Endothelial cell of umbilical vein (primary cell): ENCODE data around the gene LYSMD4. TPM values are rescaled to one million over a fixed set of nuclear protein-coding genes. Genes with fewer than 3 reads are reported as not detected.
A peak's percentile ranks its signal among the peaks of the same experiment; 100 is the strongest.

Experiments used
- BruUV-seq: library from RNA; stranded (reverse); fragments of 400-500 nt; replicated peaks from 2 replicates; lab custom pipeline; 2021; lab: Mats Ljungman, UMichigan
- CTCF ChIA-PET: fragments of 300-600, 350-600 bp; sonication (Branson Sonifier 250); formaldehyde crosslinking; loops from one replicate; lab custom pipeline; 2021; ENCODE audit warnings: antibody characterized with exemption, inconsistent platforms; lab: Charles Lee
- POLR2A ChIA-PET: fragments of 300-600, 350-600 bp; sonication (Branson Sonifier 250); formaldehyde crosslinking; loops from one replicate; lab custom pipeline; 2021; ENCODE audit warnings: antibody characterized with exemption, inconsistent platforms; lab: Charles Lee
- DNase-seq: peaks from one replicate; pipeline ENCODE4 v3.0.0-alpha.2; 2011; ENCODE audit warnings: low read depth, low spot score
- FAIRE-seq: peaks from 2 replicates; lab custom pipeline; 2011; peaks lifted over from hg19 to GRCh38; lab: Jason Lieb, UNC
- H2AFZ ChIP-seq: 2 replicates; pipeline ENCODE4 v1.6.0; 2012; ENCODE audit warnings: low read depth, low read length, control low read depth, inconsistent platforms
- H3K27ac ChIP-seq: 2 replicates; pipeline ENCODE4 v1.5.1; 2011; ENCODE audit warnings: low read depth, mild to moderate bottlenecking, control low read depth, low read length, moderate library complexity; ENCODE audit not compliant: insufficient read depth
- H3K27me3 ChIP-seq, 2 experiments: 2 replicates each; pipeline versions ENCODE4 v1.6.0 to v1.6.1; 2011; ENCODE audit warnings: low read length in 2 of 2, mixed read lengths in 1 of 2; ENCODE audit not compliant: control insufficient read depth in 2 of 2, insufficient read depth in 2 of 2
- H3K36me3 ChIP-seq, 2 experiments: 2 replicates in 1 of 2; 3 replicates in 1 of 2; pipeline ENCODE4 v1.5.1; 2011; ENCODE audit warnings: low read length in 2 of 2, mild to moderate bottlenecking in 1 of 2, moderate library complexity in 1 of 2; ENCODE audit not compliant: control insufficient read depth in 2 of 2, insufficient read depth in 2 of 2; ENCODE audit errors: extremely low read depth in 1 of 2
- H3K4me1 ChIP-seq: 3 replicates; pipeline ENCODE4 v1.5.1; 2011; ENCODE audit warnings: mild to moderate bottlenecking, low read length; ENCODE audit not compliant: control insufficient read depth, insufficient read depth; ENCODE audit errors: extremely low read depth
- H3K4me2 ChIP-seq: 2 replicates; pipeline ENCODE4 v1.6.1; 2011; ENCODE audit warnings: low read length, control low read depth, mixed read lengths; ENCODE audit not compliant: insufficient read depth
- H3K4me3 ChIP-seq, 3 experiments: fragments of 200-600 bp in 1 of 3; sonication (generic), shearing (Covaris generic) in 1 of 3; replicated peaks in 1 of 3; 2 replicates each; pipeline ENCODE4 v1.5.1; 2011 to 2016; ENCODE audit warnings: control low read depth in 3 of 3, low read length in 3 of 3, mild to moderate bottlenecking in 2 of 3, inconsistent platforms in 1 of 3, low read depth in 1 of 3, moderate library complexity in 1 of 3; ENCODE audit not compliant: insufficient read depth in 1 of 3
- H3K79me2 ChIP-seq: 2 replicates; pipeline ENCODE4 v1.6.0; 2012; ENCODE audit warnings: low read length, inconsistent platforms; ENCODE audit not compliant: control insufficient read depth, insufficient read depth
- H3K9ac ChIP-seq: replicated peaks from 2 replicates; pipeline ENCODE3; 2011; ENCODE audit warnings: low read length, control low read depth; ENCODE audit not compliant: insufficient read depth; ENCODE audit errors: extremely low read depth
- H3K9me1 ChIP-seq: replicated peaks from 3 replicates; pipeline ENCODE4 v1.6.0; 2011; ENCODE audit warnings: mild to moderate bottlenecking, low read length; ENCODE audit not compliant: control insufficient read depth, insufficient read depth; ENCODE audit errors: extremely low read depth
- H3K9me3 ChIP-seq: replicated peaks from 2 replicates; pipeline ENCODE4 v1.5.1; 2012; ENCODE audit warnings: low read length, inconsistent platforms; ENCODE audit not compliant: control insufficient read depth, insufficient read depth
- H4K20me1 ChIP-seq: replicated peaks from 2 replicates; pipeline ENCODE3; 2011; ENCODE audit warnings: mild to moderate bottlenecking, low read length; ENCODE audit not compliant: control insufficient read depth, insufficient read depth; ENCODE audit errors: extremely low read depth
- CTCF ChIP-seq, 2 donors: IDR thresholded peaks; 1 replicate in 1 of 2; 2 replicates in 1 of 2; pipeline ENCODE4 v1.5.1; 2011; ENCODE audit warnings: low read length in 2 of 2, mild to moderate bottlenecking in 2 of 2, moderate library complexity in 2 of 2, control low read depth in 1 of 2, inconsistent platforms in 1 of 2, low read depth in 1 of 2; ENCODE audit not compliant: insufficient read depth in 1 of 2; ENCODE audit errors: extremely low read depth in 1 of 2
- EZH2 ChIP-seq: IDR thresholded peaks from 2 replicates; pipeline ENCODE4 v1.6.1; 2012; ENCODE audit warnings: borderline replicate concordance, low read depth, mild to moderate bottlenecking, moderate library complexity, low read length, inconsistent platforms; ENCODE audit not compliant: severe bottlenecking
- FOS ChIP-seq: IDR thresholded peaks from 2 replicates; pipeline ENCODE4 v1.6.1; 2011; ENCODE audit warnings: mild to moderate bottlenecking, low read length, moderate library complexity, borderline replicate concordance; ENCODE audit not compliant: insufficient read depth
- GATA2 ChIP-seq: IDR thresholded peaks from 2 replicates; pipeline ENCODE4 v1.7.0; 2011; ENCODE audit warnings: low read depth, mild to moderate bottlenecking, moderate library complexity, mixed read lengths, low read length; ENCODE audit not compliant: insufficient read length, insufficient read depth
- JUN ChIP-seq: IDR thresholded peaks from 2 replicates; pipeline ENCODE4 v1.6.1; 2011; ENCODE audit warnings: borderline replicate concordance, low read depth; ENCODE audit not compliant: insufficient read length, insufficient read depth
- MAX ChIP-seq: IDR thresholded peaks from 2 replicates; pipeline ENCODE4 v1.6.1; 2011; ENCODE audit not compliant: insufficient read depth, insufficient read length
- MYC ChIP-seq: IDR thresholded peaks from one replicate; pipeline ENCODE4 v1.6.1; 2011; ENCODE audit warnings: mild to moderate bottlenecking, low read depth, low read length
- POLR2A ChIP-seq: IDR thresholded peaks from 2 replicates; pipeline ENCODE4 v1.6.1; 2012; ENCODE audit warnings: low read depth, mild to moderate bottlenecking, control low read depth, low read length
- POLR2AphosphoS5 ChIP-seq: IDR thresholded peaks from 2 replicates; pipeline ENCODE4 v1.6.1; 2012; ENCODE audit warnings: low read depth, mild to moderate bottlenecking, control low read depth, low read length, moderate library complexity; ENCODE audit not compliant: insufficient read depth
- dilution Hi-C: fragments of 300-500 bp; cut with MboI; formaldehyde crosslinking; loops from one replicate; pipeline ENCODE4 v1.15.0; 2019; ENCODE audit warnings: low sequenced_read_pairs; ENCODE audit not compliant: extremely low pct_ligation_motif_present
- intact Hi-C: fragments of 100-400 bp; cut with micrococcal nuclease; formaldehyde crosslinking; loops from one replicate; pipeline ENCODE4 v1.10.0; 2022
- polyA plus RNA-seq, 4 experiments: library from polyadenylated mRNA; depleted of rRNA in 3 of 4; stranded (reverse) in 3 of 4; unstranded in 1 of 4; fragments of >200 nt; gene quantifications; 2 replicates each; pipeline versions ENCODE4 v1.2.1 to v1.2.3, GENCODE V29; 2011 to 2012; ENCODE audit warnings: missing spikeins in 1 of 4
- total RNA-seq: library from RNA; stranded (reverse); gene quantifications from 2 replicates; pipeline ENCODE4 v1.2.3, GENCODE V29; 2021

LYSMD4 gene
- total and polyA plus RNA-seq, 2 donors (not counting 3 experiments of a cell fraction or from before 2014, with no cell fraction given), result 7.0 to 7.1 TPM

- ChIA-PET CTCF (interaction anchor here (0.6 to 3.2 kb wide), 13 partner anchors 8 to 409 kb away, joined by 3 to 56 read pairs (median 4); no protein-coding TSS in a partner anchor), POLR2A (interaction anchor here (1.0 kb wide), 1 partner anchor 10 kb away, joined by 3 read pairs; no protein-coding TSS in a partner anchor)
- H3K27me3 ChIP-seq, result no peaks in the 10 kb centered on the region
- H2AFZ ChIP-seq, result no peak overlapping the region
- dilution Hi-C loops (no loop called here), intact Hi-C loops (loop anchor here (2.0 to 5.0 kb wide), 2 partner anchors 228 to 340 kb away; no protein-coding TSS in a partner anchor)
- H3K79me2 ChIP-seq, result peaks cover 5% of the 10 kb centered on the region
- BruUV-seq, result TSS peak; percentile 95
- H3K27ac ChIP-seq, result peak overlapping the region; percentile 95
- H3K4me3 ChIP-seq, result peak overlapping the region in 1 of 3 experiments; percentile 41
- H4K20me1 ChIP-seq, result no peaks in the 10 kb centered on the region
- peak overlapping the region; percentile 86 for H3K9ac ChIP-seq
- FAIRE-seq, result peak; percentile 21
- H3K4me2 ChIP-seq, result peak overlapping the region; percentile 88
- peak; percentile 94 for DNase-seq
- H3K9me3 ChIP-seq, result no peaks in the 10 kb centered on the region
- H3K4me1 ChIP-seq, result peaks cover 23% of the 10 kb centered on the region
- peaks cover 0 to 3% of the 10 kb centered on the region in 2 experiments for H3K36me3 ChIP-seq
- H3K9me1 ChIP-seq, result no peaks in the 10 kb centered on the region
- TF ChIP-seq JUN (peak; percentile 43), POLR2AphosphoS5 (no peak)
These were observed 50.8 kb downstream of the LYSMD4 start for GRCh38 chr15:99682455-99682854.

- no peak for DNase-seq
- CTCF ChIA-PET, result interaction anchor here (0.6 to 3.2 kb wide), 7 partner anchors 9 to 409 kb away, joined by 3 to 56 read pairs (median 5); no protein-coding TSS in a partner anchor
These were observed 51.2 kb downstream of the LYSMD4 start for GRCh38 chr15:99681990-99682389.

More at GRCh38 chr15:99681990-99682389, 51.2 kb downstream of the LYSMD4 start:
- Histone ChIP-seq H3K4me1 (peaks cover 23% of the 10 kb centered on the region), H3K36me3 (peaks cover 0 to 3% of the 10 kb centered on the region in 2 experiments), H3K9me3 (no peaks in the 10 kb centered on the region), H3K9me1 (no peaks in the 10 kb centered on the region), H4K20me1 (no peaks in the 10 kb centered on the region), H3K4me3 (no peak overlapping the region), H3K4me2 (peak overlapping the region; percentile 88), H3K27me3 (no peaks in the 10 kb centered on the region), H3K9ac (peak overlapping the region; percentile 86), H2AFZ (no peak overlapping the region), H3K27ac (peak overlapping the region; percentile 95), H3K79me2 (peaks cover 5% of the 10 kb centered on the region)
- dilution Hi-C loops, result no loop called here
- TF ChIP-seq CTCF (IDR thresholded peaks at IDR 0.05; ENCODE audit: extremely low read depth in 1 of 2, insufficient read depth in 1 of 2, low read depth in 1 of 2, low read length in 2 of 2) (no peak), JUN (no peak), EZH2 (no peak), MAX (no peak), MYC (no peak), FOS (no peak), POLR2A (no peak), POLR2AphosphoS5 (no peak), GATA2 (no peak)
- FAIRE-seq, result no peak
- intact Hi-C loops, result loop anchor here (2.0 to 5.0 kb wide), 2 partner anchors 227 to 340 kb away; no protein-coding TSS in a partner anchor
- BruUV-seq, result no TSS peak
- POLR2A ChIA-PET, result interaction anchor here (1.0 kb wide), 1 partner anchor 10 kb away, joined by 3 read pairs; no protein-coding TSS in a partner anchor
